ENCODE measurements around the gene BNC2.

The BNC2 gene

DNA sequence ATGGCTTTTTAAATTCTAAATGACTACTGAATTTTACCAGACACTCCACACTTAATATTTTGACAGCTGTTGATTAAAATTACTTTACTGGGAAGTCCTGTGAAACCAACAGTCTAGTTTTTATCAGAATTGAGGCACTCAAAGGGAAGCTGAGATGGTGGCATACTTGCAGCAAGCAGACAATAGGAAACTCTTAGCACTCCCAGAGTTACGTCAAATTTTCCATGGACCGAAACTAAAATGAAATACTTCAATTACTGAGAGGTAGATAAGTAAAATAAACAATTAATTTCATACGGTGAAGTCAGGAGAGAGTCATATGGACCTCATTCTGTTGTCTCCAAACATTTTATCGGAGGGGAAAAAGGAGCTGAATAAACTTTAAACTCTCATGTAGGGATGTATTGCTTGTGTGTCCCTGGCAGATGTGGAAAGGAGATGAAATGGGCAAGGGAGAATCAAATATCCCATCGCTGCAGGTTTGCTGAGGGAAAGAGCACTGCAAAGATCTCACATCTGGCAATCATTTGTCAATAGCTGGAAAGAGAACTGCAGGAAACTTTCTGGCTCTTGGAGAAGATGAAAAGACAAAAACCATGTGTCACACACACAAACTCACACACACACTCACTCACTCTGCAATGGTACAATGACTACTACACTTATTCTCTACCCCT, 189.4 kb downstream of the BNC2 start:
- Mint-ChIP-seq H3K27ac (peak overlapping the region; percentile 34 to 93 (median 67)), H3K36me3 (ENCODE audit: low read depth) (no peaks in the 10 kb centered on the region), H3K4me3 (peak overlapping the region in 1 of 3 experiments; percentile 1), H3K9me3 (no peaks in the 10 kb centered on the region), H3K4me1 (peaks cover 45% of the 10 kb centered on the region), H3K27me3 (ENCODE audit: low read depth) (no peaks in the 10 kb centered on the region)
- TF ChIP-seq, protein P1, sequence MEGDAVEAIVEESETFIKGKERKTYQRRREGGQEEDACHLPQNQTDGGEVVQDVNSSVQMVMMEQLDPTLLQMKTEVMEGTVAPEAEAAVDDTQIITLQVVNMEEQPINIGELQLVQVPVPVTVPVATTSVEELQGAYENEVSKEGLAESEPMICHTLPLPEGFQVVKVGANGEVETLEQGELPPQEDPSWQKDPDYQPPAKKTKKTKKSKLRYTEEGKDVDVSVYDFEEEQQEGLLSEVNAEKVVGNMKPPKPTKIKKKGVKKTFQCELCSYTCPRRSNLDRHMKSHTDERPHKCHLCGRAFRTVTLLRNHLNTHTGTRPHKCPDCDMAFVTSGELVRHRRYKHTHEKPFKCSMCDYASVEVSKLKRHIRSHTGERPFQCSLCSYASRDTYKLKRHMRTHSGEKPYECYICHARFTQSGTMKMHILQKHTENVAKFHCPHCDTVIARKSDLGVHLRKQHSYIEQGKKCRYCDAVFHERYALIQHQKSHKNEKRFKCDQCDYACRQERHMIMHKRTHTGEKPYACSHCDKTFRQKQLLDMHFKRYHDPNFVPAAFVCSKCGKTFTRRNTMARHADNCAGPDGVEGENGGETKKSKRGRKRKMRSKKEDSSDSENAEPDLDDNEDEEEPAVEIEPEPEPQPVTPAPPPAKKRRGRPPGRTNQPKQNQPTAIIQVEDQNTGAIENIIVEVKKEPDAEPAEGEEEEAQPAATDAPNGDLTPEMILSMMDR (IDR thresholded peaks at IDR 0.05; ENCODE audit: unreplicated experiment in 3 of 3): no peak

DNA sequence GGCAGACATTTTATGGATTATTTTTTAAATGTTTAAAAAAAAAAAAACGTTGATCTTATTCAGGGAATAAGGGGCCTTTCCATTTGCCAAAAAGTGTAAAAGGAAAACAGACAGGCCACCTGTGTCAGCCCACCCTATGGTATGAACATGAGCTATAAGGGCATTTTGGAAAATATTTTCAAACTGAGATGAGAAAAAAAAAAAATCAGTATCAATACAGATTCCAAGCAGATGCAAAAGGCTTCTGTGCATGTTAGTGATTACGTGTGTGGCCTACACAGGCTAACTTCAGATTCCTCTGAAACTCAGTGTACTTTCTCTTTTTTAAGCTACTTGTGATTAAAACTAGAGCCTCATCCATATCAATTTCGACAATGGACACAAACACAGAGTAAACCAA, 189.9 kb downstream of the BNC2 start:
- Mint-ChIP-seq H3K4me1 (peaks cover 45% of the 10 kb centered on the region), H3K36me3 (ENCODE audit: low read depth) (no peaks in the 10 kb centered on the region), H3K27me3 (ENCODE audit: low read depth) (no peaks in the 10 kb centered on the region), H3K9me3 (no peaks in the 10 kb centered on the region), H3K4me3 (no peak overlapping the region), H3K27ac (peak overlapping the region; percentile 34 to 93 (median 67))
- TF ChIP-seq, protein P1 (IDR thresholded peaks at IDR 0.05; ENCODE audit: unreplicated experiment in 3 of 3): no peak

DNA sequence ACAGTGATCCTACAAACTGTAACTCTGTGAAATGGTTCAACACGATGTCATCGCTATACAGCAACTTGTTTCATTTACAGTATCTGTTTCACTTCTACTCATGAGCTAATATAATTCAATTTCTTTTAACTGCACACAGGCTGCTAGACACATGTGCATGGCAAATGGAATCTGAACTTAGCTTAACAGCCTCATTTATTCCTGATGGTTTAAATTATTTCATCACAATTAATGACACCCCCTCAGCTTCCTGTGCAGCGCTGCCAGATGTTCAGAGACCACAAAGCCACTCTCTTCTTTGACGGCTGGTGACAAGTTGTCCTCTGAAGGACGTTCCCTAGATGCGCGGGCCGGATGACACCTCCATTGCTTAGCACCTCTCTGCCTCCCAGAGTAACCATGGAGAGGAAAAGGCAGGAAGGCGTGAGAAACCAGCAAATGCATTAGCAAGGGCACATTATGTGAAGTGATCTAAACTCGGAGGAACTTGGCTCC, 191.1 kb downstream of the BNC2 start:
- Mint-ChIP-seq H3K27me3 (ENCODE audit: low read depth) (no peaks in the 10 kb centered on the region), H3K4me1 (peaks cover 45% of the 10 kb centered on the region), H3K36me3 (ENCODE audit: low read depth) (no peaks in the 10 kb centered on the region), H3K4me3 (no peak overlapping the region), H3K27ac (peak overlapping the region; percentile 17 to 56 (median 46)), H3K9me3 (no peaks in the 10 kb centered on the region)
- TF ChIP-seq, protein P1 (IDR thresholded peaks at IDR 0.05; ENCODE audit: unreplicated experiment in 3 of 3): no peak

DNA sequence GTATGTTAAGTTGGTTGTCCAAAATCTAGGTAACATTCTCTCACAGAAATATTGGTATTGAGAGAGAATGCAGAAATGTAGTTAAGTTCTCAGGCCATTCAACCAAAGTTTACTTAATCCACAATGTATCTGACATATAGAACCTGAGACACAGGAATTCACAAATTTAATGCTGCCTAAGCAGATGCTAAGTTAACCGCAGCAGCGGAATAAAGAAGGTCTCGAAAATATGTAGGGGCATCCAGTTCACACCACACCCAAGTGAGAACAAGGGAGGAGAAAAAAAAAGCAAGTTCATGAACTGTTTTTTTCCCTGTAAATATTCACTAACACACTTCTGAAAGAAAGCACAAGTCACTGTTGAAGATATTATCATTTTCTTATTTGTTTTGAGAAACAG, 194.0 kb downstream of the BNC2 start:
- peaks cover 44% of the 10 kb centered on the region for H3K4me1 Mint-ChIP-seq
- no peaks in the 10 kb centered on the region for H3K9me3 Mint-ChIP-seq
- peak overlapping the region in 1 of 3 experiments; percentile 44 for H3K27ac Mint-ChIP-seq
- no peaks in the 10 kb centered on the region for H3K27me3 Mint-ChIP-seq (ENCODE audit: low read depth)
- TF ChIP-seq, protein P1 (IDR thresholded peaks at IDR 0.05; ENCODE audit: unreplicated experiment in 3 of 3): no peak
- H3K4me3 Mint-ChIP-seq: no peak overlapping the region
- peaks cover 4% of the 10 kb centered on the region for H3K36me3 Mint-ChIP-seq (ENCODE audit: low read depth)

DNA sequence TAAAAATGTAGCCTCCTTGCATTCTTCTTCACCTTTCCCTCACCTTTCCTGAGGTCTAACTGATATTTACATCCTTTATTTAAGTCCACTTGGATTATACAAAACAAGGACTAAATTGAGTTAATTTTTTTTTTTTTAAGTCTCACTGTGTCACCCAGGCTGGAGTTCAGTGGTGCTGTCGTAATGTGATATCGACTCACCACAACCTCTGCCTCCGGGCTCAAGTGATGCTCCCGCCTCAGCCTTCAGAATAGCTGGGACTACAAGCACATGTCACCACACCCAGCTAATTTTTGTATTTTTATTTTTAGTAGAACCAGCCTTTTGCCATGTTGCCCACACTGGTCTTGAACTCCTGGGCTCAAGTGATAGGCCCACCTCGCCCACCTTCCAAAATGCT, 195.3 kb downstream of the BNC2 start:
- Mint-ChIP-seq H3K36me3 (ENCODE audit: low read depth) (peaks cover 10% of the 10 kb centered on the region), H3K27me3 (ENCODE audit: low read depth) (no peaks in the 10 kb centered on the region), H3K9me3 (no peaks in the 10 kb centered on the region), H3K4me1 (peaks cover 48% of the 10 kb centered on the region), H3K4me3 (no peak overlapping the region), H3K27ac (no peak overlapping the region)
- TF ChIP-seq, protein P1 (IDR thresholded peaks at IDR 0.05; ENCODE audit: unreplicated experiment in 3 of 3): no peak

DNA sequence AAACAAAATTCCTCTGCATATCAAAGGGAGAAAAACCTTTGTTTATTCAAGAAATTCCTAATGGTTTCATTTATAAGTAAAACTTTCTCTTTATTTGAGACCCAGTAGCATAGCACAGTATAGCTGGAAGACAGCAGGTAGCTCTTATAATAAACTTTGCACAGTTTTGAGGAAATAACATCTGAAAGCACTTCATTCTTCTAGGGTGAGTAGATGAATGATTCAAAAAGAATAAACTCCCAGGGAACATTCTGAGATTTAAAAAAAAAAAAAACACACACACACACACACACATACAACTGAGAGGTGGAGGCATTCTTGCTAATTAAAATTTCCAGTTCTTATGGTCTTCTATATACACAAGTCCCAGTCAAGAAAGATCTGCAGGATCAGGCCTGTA, 197.3 kb downstream of the BNC2 start:
- peaks cover 10% of the 10 kb centered on the region for H3K36me3 Mint-ChIP-seq (ENCODE audit: low read depth)
- H3K27ac Mint-ChIP-seq: peak overlapping the region in 2 of 3 experiments; percentile 22 to 43
- TF ChIP-seq, protein P1 (IDR thresholded peaks at IDR 0.05; ENCODE audit: unreplicated experiment in 3 of 3): no peak
- peaks cover 48% of the 10 kb centered on the region for H3K4me1 Mint-ChIP-seq
- H3K4me3 Mint-ChIP-seq: no peak overlapping the region
- no peaks in the 10 kb centered on the region for H3K27me3 Mint-ChIP-seq (ENCODE audit: low read depth)
- H3K9me3 Mint-ChIP-seq: no peaks in the 10 kb centered on the region
